GM12878 (cell line): ENCODE results near the gene TOX4. TPM values are rescaled to one million over a fixed set of nuclear protein-coding genes. Genes with fewer than 3 reads are reported as not detected.

Experiments used
- ATAC-seq: fragments of 200-7000 bp; cut with Tn5 transposase; 3 replicates; pipeline ENCODE4 v1.9.1; 2020; ENCODE audit warnings: mild to moderate bottlenecking, moderate library complexity
- BruUV-seq: library from RNA; stranded (reverse); fragments of 400-500 nt; replicated peaks from 2 replicates; lab custom pipeline; 2021; lab: Mats Ljungman, UMichigan
- CTCF ChIA-PET: fragments of 300-600 bp; sonication (Branson Sonifier 250); formaldehyde crosslinking; extraction: SDS; loops from one replicate; lab custom pipeline; 2021; ENCODE audit warnings: inconsistent platforms; lab: Yijun Ruan, JAX
- POLR2A ChIA-PET: fragments of 350-600 bp; formaldehyde crosslinking; extraction: SDS; loops from one replicate; lab custom pipeline; 2021; ENCODE audit warnings: inconsistent platforms; lab: Charles Lee
- RAD21 ChIA-PET: fragments of 300-600 bp; sonication (Branson Sonifier 250); formaldehyde crosslinking; loops from one replicate; lab custom pipeline; 2023; ENCODE audit warnings: antibody characterized with exemption; ENCODE audit not compliant: unreplicated experiment; lab: Charles Lee
- SMC1A ChIA-PET: fragments of 300-600 bp; sonication (Branson Sonifier 250); formaldehyde crosslinking; loops from one replicate; lab custom pipeline; 2023; ENCODE audit not compliant: unreplicated experiment, uncharacterized antibody; lab: Charles Lee
- DNase-seq: peaks from one replicate; pipeline ENCODE4 v3.0.0-alpha.2; 2011; ENCODE audit warnings: low read depth, low spot score
- FAIRE-seq: peaks from 3 replicates; lab custom pipeline; 2011; peaks lifted over from hg19 to GRCh38; lab: Jason Lieb, UNC
- H2AFZ ChIP-seq: 2 replicates; pipeline ENCODE4 v1.6.0; 2011; ENCODE audit warnings: low read depth, low read length, control low read depth; ENCODE audit not compliant: control insufficient read depth
- H3K27ac ChIP-seq: 2 replicates; pipeline ENCODE4 v1.5.1; 2011; ENCODE audit warnings: control low read depth; ENCODE audit not compliant: control insufficient read depth, insufficient read depth
- H3K27me3 ChIP-seq, 2 experiments: replicated peaks in 1 of 2; 2 replicates each; pipeline versions ENCODE4 v1.6.0 to v1.6.1; 2011; ENCODE audit warnings: low read length in 1 of 2; ENCODE audit not compliant: control insufficient read depth in 2 of 2, insufficient read depth in 2 of 2
- H3K36me3 ChIP-seq, 2 experiments: 2 replicates each; pipeline ENCODE4 v1.5.1; 2011; ENCODE audit warnings: low read length in 1 of 2; ENCODE audit not compliant: control insufficient read depth in 2 of 2, insufficient read depth in 2 of 2
- H3K4me1 ChIP-seq: 2 replicates; pipeline ENCODE4 v1.6.1; 2011; ENCODE audit warnings: mild to moderate bottlenecking, low read length, moderate library complexity, mixed read lengths; ENCODE audit not compliant: control insufficient read depth, insufficient read depth
- H3K4me2 ChIP-seq: 2 replicates; pipeline ENCODE4 v1.6.0; 2011; ENCODE audit warnings: control low read depth; ENCODE audit not compliant: control insufficient read depth, insufficient read depth
- H3K4me3 ChIP-seq: fragments of 200-600 bp; sonication (generic); 2 replicates; pipeline ENCODE4 v1.5.1; 2016
- H3K79me2 ChIP-seq: 2 replicates; pipeline ENCODE4 v1.6.0; 2011; ENCODE audit warnings: low read length; ENCODE audit not compliant: control insufficient read depth, insufficient read depth
- H3K9ac ChIP-seq: 2 replicates; pipeline ENCODE4 v1.8.0; 2011; ENCODE audit warnings: low read length, control low read depth, mixed read lengths; ENCODE audit not compliant: control insufficient read depth, insufficient read depth
- H3K9me3 ChIP-seq: replicated peaks from 3 replicates; pipeline ENCODE4 v1.5.1; 2011; ENCODE audit warnings: mild to moderate bottlenecking, low read length; ENCODE audit not compliant: control insufficient read depth, insufficient read depth
- H4K20me1 ChIP-seq: 2 replicates; pipeline ENCODE4 v1.6.0; 2011; ENCODE audit not compliant: control insufficient read depth, insufficient read depth
- BCLAF1 ChIP-seq: fragments of 450-650 bp; IDR thresholded peaks from 2 replicates; pipeline ENCODE4 v1.6.1; 2017; ENCODE audit warnings: antibody characterized with exemption, mild to moderate bottlenecking, moderate library complexity
- CBFB ChIP-seq: IDR thresholded peaks from 2 replicates; pipeline ENCODE4 v1.6.1; 2016; ENCODE audit warnings: antibody characterized with exemption, low read depth
- E2F4 ChIP-seq: IDR thresholded peaks from 2 replicates; pipeline ENCODE4 v1.6.1; 2012; ENCODE audit warnings: low read depth, low read length, improper control_type of control experiment
- KDM1A ChIP-seq: fragments of 200-600 bp; sonication (generic); IDR thresholded peaks from 2 replicates; pipeline ENCODE4 v1.6.1; 2016; ENCODE audit warnings: borderline replicate concordance
- NFXL1 ChIP-seq: fragments of 450-650 bp; IDR thresholded peaks from 2 replicates; pipeline ENCODE4 v1.6.1; 2017; ENCODE audit warnings: antibody characterized with exemption, mild to moderate bottlenecking, borderline replicate concordance
- NRF1 ChIP-seq: conservative IDR thresholded peaks from 2 replicates; pipeline ENCODE4 v1.6.1; 2011; ENCODE audit warnings: mild to moderate bottlenecking, low read depth, low read length, improper control_type of control experiment
- PAX8 ChIP-seq: fragments of 450-650 bp; IDR thresholded peaks from 2 replicates; pipeline ENCODE4 v1.6.1; 2017; ENCODE audit warnings: mild to moderate bottlenecking, moderate library complexity
- POU2F2 ChIP-seq: IDR thresholded peaks from 3 replicates; pipeline ENCODE4 v1.6.1; 2011; ENCODE audit warnings: low read depth, mild to moderate bottlenecking, low read length, borderline replicate concordance
- RAD21 ChIP-seq: IDR thresholded peaks from 2 replicates; pipeline ENCODE4 v1.6.1; 2011; ENCODE audit warnings: mild to moderate bottlenecking, low read depth, low read length, moderate library complexity; ENCODE audit not compliant: insufficient read depth
- SP1 ChIP-seq: IDR thresholded peaks from one replicate; pipeline ENCODE4 v1.6.1; 2011; ENCODE audit warnings: low read depth, low read length
- ZNF384 ChIP-seq: IDR thresholded peaks from 2 replicates; pipeline ENCODE4 v1.6.1; 2012; ENCODE audit warnings: low read depth, mild to moderate bottlenecking, low read length, improper control_type of control experiment, borderline replicate concordance
- ZSCAN29 ChIP-seq: fragments of 450-650 bp; IDR thresholded peaks from 2 replicates; pipeline ENCODE4 v1.6.1; 2017; ENCODE audit warnings: mild to moderate bottlenecking, moderate library complexity
- WGBS: methylation state at CpG from one replicate; pipeline ENCODE4 v1.1.6; 2016; ENCODE audit warnings: low lambda C conversion rate; ENCODE audit not compliant: insufficient replicate concordance, insufficient coverage; ENCODE audit errors: missing lambda C conversion rate; 5-methylcytosine and 5-hydroxymethylcytosine counted together
- in situ Hi-C: fragments of 300-500 bp; cut with MboI; formaldehyde crosslinking; loops from 9 replicates; pipeline ENCODE4 v1.14.3; 2018; ENCODE audit warnings: mixed read lengths
- intact Hi-C: fragments of 100-400 bp; cut with micrococcal nuclease; formaldehyde crosslinking; loops from one replicate; pipeline ENCODE4 v1.14.2; 2022; ENCODE audit not compliant: unreplicated experiment
- polyA plus RNA-seq, 11 experiments: library from polyadenylated mRNA; depleted of rRNA in 4 of 11; unstranded in 6 of 11; stranded (reverse) in 5 of 11; fragments of >200 nt; fragmentation: Nextera tagmentation in 4 of 11; fragmentation: Illumina TruSeq in 1 of 11; extraction: Ambion mirVana in 4 of 11; extraction: Trizol in 1 of 11; gene quantifications; 1 replicate in 1 of 11; 2 replicates in 10 of 11; pipeline versions ENCODE4 v1.2.1 to v1.2.3, GENCODE V29; 2011 to 2016; ENCODE audit warnings: inconsistent platforms in 2 of 11, missing spikeins in 2 of 11, low read depth in 1 of 11
- total RNA-seq, 4 experiments: library from RNA; depleted of rRNA in 3 of 4; stranded (reverse); fragments of >200 nt in 3 of 4; fragmentation: Illumina TruSeq in 1 of 4; extraction: Trizol in 1 of 4; gene quantifications; 2 replicates each; pipeline versions ENCODE4 v1.2.1 to v1.2.3, GENCODE V29; 2013 to 2021
- TF ChIP-seq, protein P1 (sequence below): IDR thresholded peaks from 2 replicates; pipeline ENCODE4 v1.6.1; 2012; ENCODE audit warnings: mild to moderate bottlenecking, low read depth, low read length

Gene TOX4
- total and polyA plus RNA-seq, 10 of the 15 experiments (the other 5 are each of a cell fraction or from before 2014, with no cell fraction given): 18.4 to 113 (median 55.2) TPM

GRCh38 chr14:21494902-21495762 is 18.1 kb downstream of the TOX4 start (continued):
- TF ChIP-seq BCLAF1 (no peak), ZSCAN29 (no peak), NRF1 (no peak), KDM1A (no peak), POU2F2 (no peak), RAD21 (no peak)
- TF ChIP-seq, all 136 proteins: peak for 0

- POLR2A ChIA-PET: no interaction called here
- SMC1A ChIA-PET: interaction anchor here (0.9 to 3.4 kb wide), 2 partner anchors 26 to 46 kb away, joined by 3 to 12 read pairs; no protein-coding TSS in a partner anchor
- no peak overlapping the region for H3K4me2 ChIP-seq
- no peak for DNase-seq
- BruUV-seq: no TSS peak
- in situ Hi-C loops (no loop called here), intact Hi-C loops (no loop called here)
- H3K27me3 ChIP-seq: no peaks in the 10 kb centered on the region
- H2AFZ ChIP-seq: no peak overlapping the region
- no peak overlapping the region for H3K4me3 ChIP-seq
- no peaks in the 10 kb centered on the region for H3K9me3 ChIP-seq
- no peaks in the 10 kb centered on the region for H3K79me2 ChIP-seq
- H3K36me3 ChIP-seq: peaks cover 8 to 31% of the 10 kb centered on the region in 2 experiments
- no peaks in the 10 kb centered on the region for H3K4me1 ChIP-seq
- H3K9ac ChIP-seq: no peak overlapping the region
- H4K20me1 ChIP-seq: no peaks in the 10 kb centered on the region
- no peak overlapping the region for H3K27ac ChIP-seq
- RAD21 ChIA-PET: no interaction called here
- CTCF ChIA-PET: interaction anchor here (1.1 to 7.8 kb wide), 5 partner anchors 20 to 428 kb away, joined by 3 to 207 read pairs (median 15); partner anchors contain the start of genes RAB2B and TOX4
- peak; percentile 13 for FAIRE-seq
- 96% methylated on average over 2 of the region's 2 CpGs for WGBS
- ATAC-seq: no peak
- TF ChIP-seq PAX8 (no peak), SP1 (no peak), ZNF384 (no peak), CBFB (no peak), NFXL1 (no peak), E2F4 (no peak)
- TF ChIP-seq, protein P1, sequence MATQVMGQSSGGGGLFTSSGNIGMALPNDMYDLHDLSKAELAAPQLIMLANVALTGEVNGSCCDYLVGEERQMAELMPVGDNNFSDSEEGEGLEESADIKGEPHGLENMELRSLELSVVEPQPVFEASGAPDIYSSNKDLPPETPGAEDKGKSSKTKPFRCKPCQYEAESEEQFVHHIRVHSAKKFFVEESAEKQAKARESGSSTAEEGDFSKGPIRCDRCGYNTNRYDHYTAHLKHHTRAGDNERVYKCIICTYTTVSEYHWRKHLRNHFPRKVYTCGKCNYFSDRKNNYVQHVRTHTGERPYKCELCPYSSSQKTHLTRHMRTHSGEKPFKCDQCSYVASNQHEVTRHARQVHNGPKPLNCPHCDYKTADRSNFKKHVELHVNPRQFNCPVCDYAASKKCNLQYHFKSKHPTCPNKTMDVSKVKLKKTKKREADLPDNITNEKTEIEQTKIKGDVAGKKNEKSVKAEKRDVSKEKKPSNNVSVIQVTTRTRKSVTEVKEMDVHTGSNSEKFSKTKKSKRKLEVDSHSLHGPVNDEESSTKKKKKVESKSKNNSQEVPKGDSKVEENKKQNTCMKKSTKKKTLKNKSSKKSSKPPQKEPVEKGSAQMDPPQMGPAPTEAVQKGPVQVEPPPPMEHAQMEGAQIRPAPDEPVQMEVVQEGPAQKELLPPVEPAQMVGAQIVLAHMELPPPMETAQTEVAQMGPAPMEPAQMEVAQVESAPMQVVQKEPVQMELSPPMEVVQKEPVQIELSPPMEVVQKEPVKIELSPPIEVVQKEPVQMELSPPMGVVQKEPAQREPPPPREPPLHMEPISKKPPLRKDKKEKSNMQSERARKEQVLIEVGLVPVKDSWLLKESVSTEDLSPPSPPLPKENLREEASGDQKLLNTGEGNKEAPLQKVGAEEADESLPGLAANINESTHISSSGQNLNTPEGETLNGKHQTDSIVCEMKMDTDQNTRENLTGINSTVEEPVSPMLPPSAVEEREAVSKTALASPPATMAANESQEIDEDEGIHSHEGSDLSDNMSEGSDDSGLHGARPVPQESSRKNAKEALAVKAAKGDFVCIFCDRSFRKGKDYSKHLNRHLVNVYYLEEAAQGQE: no peak
Measured at GRCh38 chr14:21496453-21496852, 19.5 kb downstream of the TOX4 start.
